Measurements from ENCODE around the gene CAMKMT.

CAMKMT gene

DNA sequence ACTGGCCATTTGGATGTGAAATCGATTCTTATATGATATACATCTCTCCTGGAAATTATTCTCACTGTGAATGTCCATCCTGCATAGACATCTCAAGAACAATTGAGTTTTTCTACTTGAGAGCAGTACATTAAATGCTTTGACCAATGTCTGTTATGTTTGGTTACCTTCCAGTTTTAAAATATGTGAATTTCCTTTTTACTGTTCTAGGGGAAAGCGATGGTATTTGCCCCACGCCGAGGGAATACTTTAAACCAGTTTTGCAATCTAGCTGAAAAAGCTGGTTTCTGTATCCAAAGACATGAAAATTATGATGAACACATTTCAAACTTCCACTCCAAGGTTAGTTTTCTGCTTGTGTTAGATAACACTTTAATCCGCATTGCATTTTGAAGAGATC, 404.5 kb downstream of the CAMKMT start:
- in situ Hi-C loops (cut with MboI; ENCODE audit: low sequenced_read_pairs), result no loop called here

DNA sequence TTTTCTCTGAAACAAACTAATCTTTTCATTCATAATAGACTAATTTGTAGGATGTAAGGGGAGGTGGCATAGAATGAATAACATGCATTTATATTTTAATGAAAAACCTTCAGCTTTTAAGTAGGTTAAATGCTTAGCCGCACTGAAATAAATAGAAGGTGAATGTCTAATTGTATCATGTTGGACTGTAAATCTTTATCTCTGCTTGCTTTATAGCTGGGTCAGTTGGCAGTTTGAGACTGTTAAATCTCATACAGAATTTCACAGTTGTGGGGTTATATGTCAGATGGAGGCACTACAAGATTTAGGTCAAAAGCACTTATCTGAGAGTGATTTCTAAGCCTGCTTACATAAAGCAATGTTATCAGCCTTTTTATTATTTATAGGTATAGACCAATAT, 405.0 kb downstream of the CAMKMT start:
- in situ Hi-C loops (cut with MboI; ENCODE audit: low sequenced_read_pairs), result no loop called here

DNA sequence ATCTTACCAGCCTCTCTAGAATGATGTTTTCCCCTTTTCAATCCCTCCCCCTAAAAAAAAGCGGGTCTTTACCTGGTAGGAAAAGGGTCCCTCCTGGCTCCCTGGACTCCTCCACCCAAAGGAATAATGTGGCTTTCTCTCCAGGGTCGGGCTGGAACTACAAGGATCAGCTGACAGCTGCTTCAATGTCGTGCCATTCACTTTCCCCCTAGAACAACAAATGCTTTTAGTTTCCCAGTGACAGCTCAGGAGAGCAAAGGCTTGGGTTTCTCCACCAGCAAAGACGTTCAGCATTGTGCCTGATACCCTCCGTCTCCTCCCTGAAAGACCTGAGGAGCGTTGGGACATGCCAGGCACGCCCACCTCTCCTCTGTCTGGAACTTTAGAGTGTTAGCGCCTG, 405.9 kb downstream of the CAMKMT start:
- in situ Hi-C loops (cut with MboI; ENCODE audit: low sequenced_read_pairs), result no loop called here

DNA sequence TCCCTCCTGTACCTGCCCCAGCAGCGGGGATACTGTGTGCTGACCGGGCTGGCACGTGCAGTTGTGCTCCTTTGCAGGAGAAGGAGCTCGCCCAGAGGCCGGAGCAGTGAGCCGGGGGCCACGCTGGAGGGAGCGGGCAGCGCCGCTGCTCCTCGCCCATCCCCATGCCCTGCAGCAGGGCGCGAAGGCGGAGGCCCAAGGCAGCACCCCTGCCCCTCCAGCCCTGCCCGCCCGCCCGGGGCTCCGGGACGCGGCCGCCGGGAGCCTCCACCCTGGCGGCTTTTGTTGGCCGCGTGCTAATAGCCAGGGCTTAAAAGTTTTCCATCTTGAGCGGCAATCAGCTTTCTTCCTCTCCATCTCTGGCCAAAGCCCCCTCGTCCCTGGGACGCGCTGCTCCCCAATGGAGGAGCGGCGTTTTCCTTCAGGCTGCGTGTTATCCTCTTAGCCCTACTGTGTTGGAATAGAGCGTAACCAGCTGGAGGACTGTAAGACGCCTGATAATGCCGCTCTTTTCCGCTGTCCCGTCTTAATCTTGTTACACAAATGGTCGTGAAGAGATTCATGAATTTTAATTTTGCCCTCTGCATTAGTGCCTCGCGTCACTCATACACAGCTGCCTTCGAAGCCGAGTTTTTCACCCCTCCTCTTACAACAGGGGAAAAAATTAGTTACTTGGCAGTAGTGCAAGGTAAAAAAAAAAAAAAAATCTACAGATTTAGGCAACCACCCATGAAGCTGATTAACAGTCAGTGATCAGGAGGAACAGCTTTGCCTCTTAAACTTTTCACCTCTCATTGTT, 406.9 kb downstream of the CAMKMT start:
- in situ Hi-C loops (cut with MboI; ENCODE audit: low sequenced_read_pairs), result no loop called here

DNA sequence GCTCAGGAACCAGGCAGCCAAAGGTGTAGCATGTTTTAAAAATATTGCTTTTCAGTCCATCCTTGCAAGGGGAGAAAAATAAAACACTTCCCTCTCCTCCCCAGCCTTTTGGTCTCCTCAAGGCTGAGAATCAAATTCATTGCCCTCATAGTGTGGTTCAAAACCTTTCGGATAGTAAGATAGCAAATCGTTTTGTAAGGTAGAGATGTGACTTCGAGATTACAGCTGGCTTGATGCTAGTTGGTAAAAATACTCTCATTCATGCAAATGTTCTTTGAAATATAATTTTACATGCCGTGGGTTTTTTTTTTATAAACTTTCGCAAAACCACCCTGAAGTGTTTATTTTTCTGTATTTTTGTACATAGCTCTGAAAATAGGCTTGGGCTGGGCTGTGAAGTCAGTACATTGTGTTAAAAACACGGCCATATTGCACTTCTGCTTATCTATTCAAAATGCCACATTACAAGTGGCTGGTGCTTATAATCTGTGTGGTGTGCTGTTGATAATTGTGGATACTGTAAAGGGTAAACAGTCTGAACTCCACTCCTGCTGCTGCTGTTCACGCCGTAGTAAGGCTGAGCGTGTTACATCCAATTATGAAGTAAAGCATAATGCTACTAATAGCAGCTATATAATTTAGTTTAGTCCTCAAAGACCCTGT, 407.7 kb downstream of the CAMKMT start:
- in situ Hi-C loops (cut with MboI; ENCODE audit: low sequenced_read_pairs), result no loop called here

DNA sequence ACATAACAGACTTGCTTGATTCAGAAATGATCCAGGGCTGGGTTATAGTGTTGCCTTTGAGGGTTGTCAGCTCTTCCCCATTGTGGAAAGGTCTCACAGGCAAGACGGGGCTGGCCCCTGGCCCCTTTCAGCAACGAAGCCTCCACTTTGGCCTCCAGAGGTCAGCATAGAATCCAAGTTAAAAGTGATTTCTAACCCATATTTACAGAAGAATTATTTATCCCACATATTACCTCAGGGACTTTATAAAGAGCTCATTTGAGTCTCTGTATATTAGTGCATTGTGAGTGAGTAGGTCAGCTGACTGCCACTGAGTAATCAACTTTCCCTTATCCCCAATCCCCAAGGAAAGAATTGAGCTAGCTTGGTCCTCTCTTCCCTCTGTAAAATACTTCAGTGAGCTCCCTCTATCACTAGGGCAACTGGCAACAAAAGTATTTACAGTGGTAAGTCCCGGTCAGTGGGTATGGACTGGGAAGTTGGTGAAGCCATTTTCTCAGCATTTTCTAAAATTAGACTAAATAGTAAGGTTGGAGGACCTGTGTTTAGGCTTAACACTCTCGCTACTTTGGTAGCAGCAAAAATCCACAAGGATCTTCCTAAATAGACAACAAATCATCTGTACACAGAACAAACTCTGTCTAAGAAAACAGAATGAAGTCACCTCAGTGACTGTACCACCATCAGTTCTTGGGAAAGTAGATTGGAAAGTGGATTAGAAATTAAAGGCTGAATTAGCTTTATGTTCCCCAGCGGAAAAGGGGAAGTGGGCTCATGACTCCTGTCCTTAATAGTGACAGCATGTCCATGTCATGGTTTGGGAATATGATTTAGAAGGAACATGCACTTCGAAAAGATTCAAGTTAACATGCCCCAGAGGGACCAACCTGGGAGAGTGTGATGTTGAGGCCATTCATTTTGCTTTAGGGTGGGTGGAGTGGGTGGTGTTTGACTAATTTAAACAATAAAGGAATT, 408.8 kb downstream of the CAMKMT start:
- in situ Hi-C loops (cut with MboI; ENCODE audit: low sequenced_read_pairs), result no loop called here

- in situ Hi-C loops (cut with MboI; ENCODE audit: low sequenced_read_pairs), result no loop called here
Observed at GRCh38 chr2:44771522-44771921, 409.8 kb downstream of the CAMKMT start.

GRCh38 chr2:44772131-44772530, 410.4 kb downstream of the CAMKMT start:
- in situ Hi-C loops (cut with MboI; ENCODE audit: low sequenced_read_pairs), result no loop called here

DNA sequence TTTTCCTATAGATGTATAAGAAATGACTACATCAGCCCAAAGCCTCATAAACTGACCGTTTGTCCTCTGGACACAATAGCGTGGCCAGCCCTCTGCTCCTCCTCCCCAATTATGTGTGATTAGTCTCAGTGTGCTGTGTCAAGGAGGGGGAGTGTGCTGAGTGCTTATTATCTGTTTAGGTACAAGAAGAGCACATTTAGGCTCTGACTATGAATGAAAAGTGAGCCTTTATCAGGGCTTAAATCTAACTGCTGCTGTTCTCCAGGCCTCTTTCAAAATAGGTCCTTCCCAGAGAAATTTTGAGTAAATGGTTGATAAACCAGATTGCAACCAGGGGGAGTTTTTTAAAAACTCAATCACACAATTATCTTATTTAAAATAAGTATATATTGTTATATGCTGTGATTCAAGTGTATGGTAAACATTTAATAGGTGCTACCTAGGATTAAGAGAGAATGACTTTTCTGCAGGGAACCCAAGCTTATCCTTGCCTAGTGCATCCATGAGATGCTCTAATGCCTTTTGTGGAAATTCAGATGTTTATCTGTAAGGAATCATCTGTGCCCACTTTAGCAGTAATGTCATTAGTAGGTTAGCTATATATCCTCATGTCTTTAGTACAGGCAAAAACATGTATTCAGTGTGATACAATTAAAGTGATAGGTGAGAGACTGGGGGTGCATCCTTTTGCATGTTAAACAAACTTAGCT, 411.1 kb downstream of the CAMKMT start:
- in situ Hi-C loops (cut with MboI; ENCODE audit: low sequenced_read_pairs), result no loop called here

- in situ Hi-C loops (cut with MboI; ENCODE audit: low sequenced_read_pairs), result no loop called here
Observed at GRCh38 chr2:44774826-44775492, 413.2 kb downstream of the CAMKMT start.

- in situ Hi-C loops (cut with MboI; ENCODE audit: low sequenced_read_pairs), result no loop called here
Observed at GRCh38 chr2:44777036-44777435, 415.3 kb downstream of the CAMKMT start.

DNA sequence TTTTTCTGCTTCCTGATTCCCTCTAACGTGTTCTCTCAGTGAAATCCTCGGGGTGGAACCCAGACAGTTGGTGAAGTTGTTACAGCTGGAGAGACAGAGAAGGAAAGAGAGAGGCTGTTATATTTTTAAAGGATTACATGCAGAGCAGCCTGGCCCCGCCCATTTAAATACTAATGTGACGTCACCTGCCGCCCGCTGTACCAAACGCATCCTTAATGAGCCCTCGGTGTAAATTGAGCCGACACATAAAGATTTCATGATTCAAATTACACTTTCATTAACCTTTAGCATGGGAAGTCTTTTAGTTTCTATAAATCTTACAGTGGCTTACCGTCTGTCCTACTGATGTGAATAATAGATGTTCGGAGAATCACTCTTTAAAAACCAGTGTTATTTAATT, 415.8 kb downstream of the CAMKMT start:
- in situ Hi-C loops (cut with MboI; ENCODE audit: low sequenced_read_pairs), result no loop called here

GRCh38 chr2:44778221-44778654, 416.5 kb downstream of the CAMKMT start:
- in situ Hi-C loops (cut with MboI; ENCODE audit: low sequenced_read_pairs), result no loop called here

- in situ Hi-C loops (cut with MboI; ENCODE audit: low sequenced_read_pairs), result no loop called here
Observed at GRCh38 chr2:44778671-44779476, 417.1 kb downstream of the CAMKMT start.

- in situ Hi-C loops (cut with MboI; ENCODE audit: low sequenced_read_pairs), result no loop called here
Observed at GRCh38 chr2:44779793-44780192, 418.0 kb downstream of the CAMKMT start.

DNA sequence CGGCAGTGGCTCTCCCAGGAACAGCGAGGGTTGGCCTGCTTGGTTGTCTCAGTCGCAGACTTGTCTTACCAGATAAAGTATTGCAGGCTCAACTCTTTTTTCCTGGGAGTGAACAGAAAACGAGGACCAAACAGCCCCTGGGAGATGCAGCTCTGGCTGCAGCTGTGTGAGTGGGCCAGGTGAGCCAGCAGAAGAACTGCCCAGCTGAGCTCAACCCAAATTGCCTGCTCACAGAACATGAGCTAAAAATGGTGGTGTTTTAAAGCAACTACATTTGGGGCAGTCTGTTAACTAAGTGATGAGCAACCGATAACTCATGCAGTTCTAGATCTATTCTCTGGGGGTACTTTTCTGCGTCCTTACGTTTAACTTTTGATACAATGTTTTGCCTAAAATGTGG, 418.7 kb downstream of the CAMKMT start:
- in situ Hi-C loops (cut with MboI; ENCODE audit: low sequenced_read_pairs), result no loop called here

GRCh38 chr2:44785433-44785832, 423.7 kb downstream of the CAMKMT start:
- in situ Hi-C loops (cut with MboI; ENCODE audit: low sequenced_read_pairs), result no loop called here

- in situ Hi-C loops (cut with MboI; ENCODE audit: low sequenced_read_pairs), result no loop called here
Observed at GRCh38 chr2:44786045-44786816, 424.5 kb downstream of the CAMKMT start.

DNA sequence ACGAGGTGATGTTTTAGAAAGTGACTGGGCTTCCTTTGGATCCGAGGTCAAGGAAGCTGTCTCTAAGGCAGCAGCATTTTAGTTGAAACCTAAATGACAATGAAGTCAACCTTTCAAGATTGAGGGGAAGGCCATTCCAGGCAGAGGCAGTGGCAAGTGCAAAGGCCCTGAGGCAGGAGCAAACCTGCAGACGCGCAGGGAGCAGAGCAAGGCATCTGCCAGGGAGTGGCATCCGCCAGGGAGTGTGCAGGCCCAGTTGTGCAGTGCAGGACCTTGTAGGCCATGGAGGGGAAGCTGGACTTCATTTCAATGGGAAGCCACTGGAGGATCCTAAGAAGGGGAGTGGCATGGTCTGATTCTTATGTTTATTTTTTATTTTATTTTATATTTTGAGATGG, 425.1 kb downstream of the CAMKMT start:
- in situ Hi-C loops (cut with MboI; ENCODE audit: low sequenced_read_pairs), result no loop called here

Data from HL-60/S4 treated with retinoic acid at 250 ng/mL for 4 days and 3 days (cell line).